ENCODE measurements around the gene RPAP3. TPM values are rescaled to one million over a fixed set of nuclear protein-coding genes. Genes with fewer than 3 reads are reported as not detected.

The RPAP3 gene
- total RNA-seq, 1 donor, result 3.5 TPM

GRCh38 chr12:47744005-47744651 lies 38.3 kb upstream of the RPAP3 start:
- peak in 2 of 3 donors; percentile 28 to 30 for DNase-seq (ENCODE audit: low read depth in 2 of 3, low spot score in 2 of 3)

GRCh38 chr12:47743311-47743860 lies 37.6 kb upstream of the RPAP3 start:
- DNase-seq (ENCODE audit: low read depth in 2 of 3, low spot score in 2 of 3), result no peak

- peak; percentile 40 to 51 (median 46) for DNase-seq (ENCODE audit: low read depth in 2 of 3, low spot score in 2 of 3)
Measured at GRCh38 chr12:47742253-47742825, 36.5 kb upstream of the RPAP3 start.

GRCh38 chr12:47741340-47741703 lies 35.5 kb upstream of the RPAP3 start:
- DNase-seq (ENCODE audit: low read depth in 2 of 3, low spot score in 2 of 3), result peak; percentile 31 to 96 (median 91)

- no peak for DNase-seq (ENCODE audit: low read depth in 2 of 3, low spot score in 2 of 3)
Measured at GRCh38 chr12:47740606-47741339, 34.9 kb upstream of the RPAP3 start.

- DNase-seq (ENCODE audit: low read depth in 2 of 3, low spot score in 2 of 3), result no peak
Measured at GRCh38 chr12:47739979-47740378, 34.1 kb upstream of the RPAP3 start.

GRCh38 chr12:47739297-47739696 lies 33.5 kb upstream of the RPAP3 start:
- no peak for DNase-seq (ENCODE audit: low read depth in 2 of 3, low spot score in 2 of 3)

GRCh38 chr12:47737936-47738594 lies 32.2 kb upstream of the RPAP3 start:
- DNase-seq (ENCODE audit: low read depth in 2 of 3, low spot score in 2 of 3), result no peak

GRCh38 chr12:47736877-47737676 lies 31.2 kb upstream of the RPAP3 start:
- DNase-seq (ENCODE audit: low read depth in 2 of 3, low spot score in 2 of 3), result no peak

GRCh38 chr12:47736216-47736615 lies 30.4 kb upstream of the RPAP3 start:
- DNase-seq (ENCODE audit: low read depth in 2 of 3, low spot score in 2 of 3), result no peak

GRCh38 chr12:47735649-47736048 lies 29.8 kb upstream of the RPAP3 start:
- no peak for DNase-seq (ENCODE audit: low read depth in 2 of 3, low spot score in 2 of 3)

GRCh38 chr12:47734725-47735480 lies 29.1 kb upstream of the RPAP3 start:
- DNase-seq (ENCODE audit: low read depth in 2 of 3, low spot score in 2 of 3), result no peak

GRCh38 chr12:47733142-47733541 lies 27.3 kb upstream of the RPAP3 start:
- DNase-seq (ENCODE audit: low read depth in 2 of 3, low spot score in 2 of 3), result no peak

- DNase-seq (ENCODE audit: low read depth in 2 of 3, low spot score in 2 of 3), result no peak
Measured at GRCh38 chr12:47732504-47732903, 26.7 kb upstream of the RPAP3 start.

GRCh38 chr12:47731723-47732122 lies 25.9 kb upstream of the RPAP3 start:
- DNase-seq (ENCODE audit: low read depth in 2 of 3, low spot score in 2 of 3), result no peak

- no peak for DNase-seq (ENCODE audit: low read depth in 2 of 3, low spot score in 2 of 3)
Measured at GRCh38 chr12:47730341-47730744, 24.5 kb upstream of the RPAP3 start.

GRCh38 chr12:47729233-47729632 lies 23.4 kb upstream of the RPAP3 start:
- no peak for DNase-seq (ENCODE audit: low read depth in 2 of 3, low spot score in 2 of 3)

GRCh38 chr12:47725893-47726292 lies 20.1 kb upstream of the RPAP3 start:
- no peak for DNase-seq (ENCODE audit: low read depth in 2 of 3, low spot score in 2 of 3)

- no peak for DNase-seq (ENCODE audit: low read depth in 2 of 3, low spot score in 2 of 3)
Measured at GRCh38 chr12:47725091-47725772, 19.4 kb upstream of the RPAP3 start, which contains the start of gene ENDOU. Gene ENDOU (minus strand): TSS chr12:47725490. CDS start chr12:47725413, 77 bp downstream.
